ENCODE results near the gene BANF2.
"Not testable (repeated sequence)": the region's sequence is repeated elsewhere in the genome, so short reads cannot be mapped to it uniquely, and the experiment has no call there.

The BANF2 gene

DNA sequence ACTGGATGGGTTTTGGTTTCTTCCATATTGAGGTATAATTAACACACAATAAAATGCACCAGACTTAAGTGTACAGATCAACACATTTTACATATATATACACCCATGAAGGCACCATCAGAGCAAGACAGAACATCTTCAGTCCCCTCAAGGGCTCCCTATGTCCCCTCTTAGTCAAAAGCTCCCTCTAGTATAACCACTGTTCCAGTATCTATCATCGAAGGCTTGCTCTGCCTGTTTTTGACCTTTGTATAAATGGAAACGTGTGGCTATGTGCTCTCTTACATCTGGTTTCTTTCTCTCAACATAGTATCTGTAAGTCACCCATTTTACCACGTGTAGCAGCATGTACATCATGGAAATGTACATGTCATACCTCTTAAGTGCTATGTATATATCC is 66.5 kb downstream of the BANF2 start:
- no peak for DNase-seq (ENCODE audit: low read depth)

DNA sequence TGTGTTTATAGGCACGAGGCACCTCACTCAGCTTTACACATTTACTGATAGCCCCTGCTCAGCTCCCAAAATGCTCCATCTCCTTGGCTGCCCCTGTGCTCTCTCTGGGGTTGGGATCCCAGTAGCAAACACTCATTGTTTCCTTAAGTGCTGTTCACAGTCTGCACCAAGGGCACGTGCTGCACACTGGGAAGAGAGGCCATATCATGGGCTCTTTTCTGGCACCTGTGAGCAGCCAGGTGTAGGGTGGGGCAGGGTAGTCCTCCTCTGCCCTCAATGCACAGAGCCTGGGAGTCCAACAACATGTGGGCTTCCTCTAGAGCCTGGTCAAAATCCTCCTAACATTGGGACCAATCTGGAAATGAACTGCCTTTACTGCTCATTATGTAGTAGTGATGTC is 67.9 kb downstream of the BANF2 start:
- no peak for DNase-seq (ENCODE audit: low read depth)

DNA sequence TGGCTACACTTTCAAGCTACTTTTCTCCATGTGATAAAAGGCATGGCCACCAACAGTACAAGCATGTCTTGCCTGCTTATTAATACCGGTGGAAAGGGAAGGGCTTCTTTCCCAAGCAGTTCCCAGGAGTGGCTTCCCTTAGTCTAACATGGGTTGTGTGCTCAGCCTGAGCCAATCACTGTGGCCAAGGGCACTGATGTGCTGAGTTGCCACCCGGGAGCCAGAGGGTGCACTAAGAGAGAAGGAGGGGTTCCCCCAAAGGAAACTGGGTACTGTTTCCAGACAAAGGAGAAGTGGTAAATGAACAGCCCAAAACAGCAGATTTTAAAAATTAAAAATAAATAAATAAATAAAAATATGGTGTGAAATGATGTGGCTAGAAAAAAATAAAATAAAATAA is 68.5 kb downstream of the BANF2 start:
- no peak for DNase-seq (ENCODE audit: low read depth)

DNA sequence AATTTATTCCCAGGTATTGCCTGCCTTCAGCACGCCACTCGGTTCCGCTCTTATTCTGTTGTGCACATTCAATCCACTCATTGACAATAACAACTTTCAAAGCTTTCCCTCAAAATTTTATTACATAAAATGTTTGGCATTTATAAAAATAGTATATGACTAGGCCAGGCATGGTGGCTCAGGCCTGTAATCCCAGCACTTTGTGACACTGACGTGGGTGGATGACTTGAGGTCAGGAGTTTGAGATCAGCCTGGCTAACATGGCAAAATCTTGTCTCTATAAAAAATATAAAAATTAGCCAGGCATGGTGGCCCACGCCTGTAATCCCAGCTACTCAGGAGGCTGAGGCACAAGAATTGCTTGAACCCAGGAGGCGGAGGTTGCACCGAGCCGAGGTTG is 70.0 kb downstream of the BANF2 start:
- DNase-seq (ENCODE audit: low read depth) = not testable (repeated sequence)

DNA sequence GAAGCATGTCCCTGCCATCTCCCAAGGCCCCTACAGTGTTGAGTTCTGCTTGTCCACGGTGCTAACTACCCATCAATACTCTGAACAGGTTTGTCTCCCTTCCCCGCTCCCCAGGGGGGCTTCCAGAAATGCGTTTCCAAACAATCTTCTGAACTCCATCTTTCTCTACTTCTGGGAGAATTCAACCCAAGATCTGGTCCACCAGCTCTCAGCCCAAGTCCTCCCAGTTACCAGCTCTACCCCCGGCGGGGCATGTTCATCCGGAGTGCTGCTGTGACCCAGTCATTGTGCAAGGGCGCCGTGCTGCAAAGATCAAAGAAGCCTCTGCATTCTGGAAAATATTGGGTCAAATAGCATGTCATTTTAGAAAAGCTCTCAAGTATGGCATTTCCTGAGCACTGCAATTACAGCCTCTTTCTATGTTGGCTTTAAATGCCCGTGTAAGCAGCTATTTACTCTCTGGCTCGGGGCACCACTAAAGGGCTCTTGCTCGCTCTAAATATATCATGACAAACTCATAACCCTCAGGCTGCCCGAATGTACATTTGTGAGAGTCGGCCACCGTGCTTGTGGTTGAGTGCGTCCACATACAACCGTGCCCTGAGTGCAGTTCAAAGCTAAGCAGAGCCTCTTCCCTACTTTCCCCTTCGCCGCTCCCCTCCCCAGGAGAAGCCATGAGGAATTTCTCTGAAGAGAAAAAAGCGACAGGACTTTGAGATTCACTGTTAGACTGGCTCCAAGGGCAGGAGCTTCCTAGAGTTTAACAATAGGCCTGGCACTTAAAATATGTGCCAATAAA is 71.6 kb downstream of the BANF2 start:
- DNase-seq (ENCODE audit: low read depth) = no peak

DNA sequence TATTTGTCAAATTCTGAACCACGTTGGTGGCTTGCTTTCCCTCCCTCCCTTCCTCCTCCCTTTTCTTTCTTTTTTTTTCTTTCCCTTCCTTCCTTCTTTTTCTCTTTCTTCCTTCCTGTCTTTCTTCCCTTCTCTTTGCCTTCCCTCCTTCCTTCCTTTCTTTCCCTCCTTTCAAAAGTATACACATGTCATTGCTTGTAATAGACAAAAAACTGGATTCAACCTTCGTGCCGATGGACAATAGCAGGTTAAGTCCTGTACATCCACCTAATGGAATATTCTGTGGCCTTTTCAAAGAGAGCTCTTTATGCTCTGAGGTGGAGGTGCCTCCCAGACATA is 72.2 kb downstream of the BANF2 start:
- no peak for DNase-seq (ENCODE audit: low read depth)

DNA sequence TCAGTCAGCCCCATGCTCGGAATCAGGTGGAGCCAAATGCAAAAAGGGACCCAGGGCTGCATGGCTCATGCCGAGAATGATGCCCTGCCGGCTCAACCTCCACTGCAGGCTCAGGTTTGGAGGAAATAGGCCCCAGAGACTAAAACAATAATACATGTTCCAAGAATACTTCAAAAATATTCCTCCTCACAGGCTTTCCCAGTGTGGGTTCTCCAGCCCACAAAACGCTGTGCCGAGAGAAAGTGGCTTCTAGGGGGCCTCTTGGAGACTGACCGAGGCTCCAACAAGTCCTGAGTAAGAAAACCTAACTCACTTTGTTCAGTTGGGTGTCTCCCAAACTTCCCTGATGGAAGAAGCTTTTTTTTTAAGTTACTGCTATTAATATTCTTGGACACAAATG is 73.9 kb downstream of the BANF2 start:
- DNase-seq (ENCODE audit: low read depth) = no peak

DNA sequence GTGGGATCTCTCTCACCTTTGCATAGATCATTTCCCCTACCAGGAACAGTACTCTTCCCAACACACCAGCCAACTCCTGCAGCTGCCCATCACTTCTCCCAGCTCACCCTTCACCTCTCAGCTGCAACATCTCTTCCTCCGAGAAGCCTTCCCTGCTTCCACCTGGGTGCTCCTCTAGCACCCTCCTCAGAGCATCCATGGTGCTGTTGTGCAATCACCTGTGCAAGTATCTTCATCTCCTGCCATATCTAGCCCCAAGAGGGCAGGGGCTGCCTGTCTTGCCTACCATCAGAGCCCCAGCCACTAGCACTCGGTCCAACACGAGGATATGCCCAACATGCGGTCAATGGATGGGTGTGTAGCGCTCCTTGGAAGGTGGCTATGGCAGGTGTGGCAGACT is 75.8 kb downstream of the BANF2 start:
- DNase-seq (ENCODE audit: low read depth) = no peak

DNA sequence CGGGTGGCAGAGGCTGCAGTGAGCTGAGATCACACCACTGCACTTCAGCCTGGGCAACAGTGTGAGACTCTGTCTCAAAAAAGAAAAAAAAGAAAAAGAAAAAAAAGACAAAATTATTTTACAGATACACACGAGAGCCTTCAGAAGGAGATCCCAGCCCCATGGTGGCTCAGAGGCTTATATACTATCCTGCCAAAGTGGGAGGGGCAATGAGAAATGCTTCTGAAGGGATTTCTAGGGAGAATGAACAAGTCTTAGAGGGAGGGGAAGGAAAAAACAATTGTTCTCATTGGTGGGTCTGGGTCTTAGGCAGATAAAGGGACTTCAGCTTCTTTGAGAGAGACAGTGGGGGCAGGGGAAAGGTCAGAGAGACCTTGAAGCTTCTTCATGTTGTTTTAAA is 76.8 kb downstream of the BANF2 start:
- no peak for DNase-seq (ENCODE audit: low read depth)

DNA sequence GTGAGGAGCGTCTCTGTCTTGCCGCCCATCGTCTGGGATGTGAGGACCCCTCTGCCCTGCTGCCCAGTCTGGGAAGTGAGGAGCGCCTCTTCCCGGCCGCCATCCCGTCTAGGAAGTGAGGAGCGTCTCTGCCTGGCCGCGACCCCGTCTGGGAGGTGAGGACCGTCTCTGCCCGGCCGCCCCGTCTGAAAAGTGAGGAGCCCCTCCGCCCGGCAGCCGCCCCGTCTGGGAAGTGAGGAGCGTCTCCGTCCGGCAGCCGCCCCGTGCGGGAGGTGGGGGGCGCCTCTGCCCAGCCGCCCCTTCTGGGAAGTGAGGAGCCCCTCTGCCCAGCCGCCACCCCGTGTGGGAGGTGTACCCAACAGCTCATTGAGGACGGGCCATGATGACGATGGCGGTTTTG is 79.2 kb downstream of the BANF2 start:
- not testable (repeated sequence) for DNase-seq (ENCODE audit: low read depth)

DNA sequence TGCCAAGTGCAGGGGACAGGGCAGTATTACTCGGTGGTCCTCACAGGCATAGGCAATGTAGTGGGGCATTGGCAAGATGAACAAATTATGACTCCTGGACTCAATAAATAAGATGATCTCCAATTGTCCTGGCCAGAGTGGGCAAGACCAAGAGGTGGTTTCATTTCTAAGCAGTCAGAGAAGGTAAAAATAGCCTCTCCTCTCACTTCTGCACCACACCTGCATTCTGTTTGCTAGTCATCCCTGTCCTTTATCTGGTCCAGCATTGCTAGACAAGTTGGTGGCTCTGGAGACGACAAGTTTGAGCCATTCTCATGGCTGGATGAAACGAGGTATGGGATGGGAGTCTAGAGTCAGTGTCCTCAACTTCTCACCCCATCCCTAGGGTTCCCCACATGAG is 83.0 kb downstream of the BANF2 start:
- no peak for DNase-seq (ENCODE audit: low read depth)

DNA sequence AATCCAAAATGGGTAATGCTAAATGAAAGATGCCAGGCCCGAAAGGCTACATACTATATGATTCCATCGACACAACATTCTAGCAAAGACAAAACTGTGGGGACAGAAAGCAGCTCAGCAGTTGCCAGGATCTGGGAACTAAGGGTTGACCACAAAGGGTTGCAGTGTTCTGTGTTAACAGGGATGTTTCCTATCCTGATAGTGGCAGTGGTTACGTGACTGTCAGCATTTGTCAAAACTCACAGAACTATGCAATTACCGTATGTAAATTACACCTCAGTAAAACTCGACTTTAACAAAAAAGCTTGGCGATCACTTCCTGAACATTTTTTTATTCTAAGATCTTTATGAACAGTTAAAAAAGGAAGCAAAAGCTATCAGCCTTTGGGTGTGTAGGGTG is 83.9 kb downstream of the BANF2 start:
- DNase-seq (ENCODE audit: low read depth) = no peak

DNA sequence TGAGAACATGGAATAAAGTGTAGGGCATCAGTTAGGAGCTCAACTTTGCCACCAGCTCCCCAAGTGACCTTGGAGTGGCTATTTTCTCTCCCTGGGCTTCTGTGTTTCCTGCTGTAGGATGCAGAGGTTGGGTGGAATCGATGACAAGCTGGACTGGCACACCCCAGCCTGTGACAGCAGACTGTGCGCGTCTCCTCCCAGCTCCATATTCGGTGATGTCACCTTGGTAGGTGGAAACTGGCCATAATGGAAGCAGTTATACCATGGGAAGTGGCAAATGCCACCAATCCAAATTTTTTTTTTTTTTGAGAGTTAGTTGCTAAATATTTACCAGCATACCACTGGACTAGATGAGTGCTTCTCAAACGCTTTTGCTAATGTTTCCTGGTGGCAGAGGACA is 85.2 kb downstream of the BANF2 start:
- DNase-seq (ENCODE audit: low read depth) = no peak

Data from activated T-cell treated with anti-CD3 and anti-CD28 coated beads for 24 hours (primary cell).